Measurements from ENCODE around the gene TLCD3B. TPM values are rescaled to one million over a fixed set of nuclear protein-coding genes. Genes with fewer than 3 reads are reported as not detected.
"Not testable (repeated sequence)": the region's sequence is repeated elsewhere in the genome, so short reads cannot be mapped to it uniquely, and the experiment has no call there.

The TLCD3B gene
- total RNA-seq, 2 experiments from 2014 or later = 3.7 to 4.0 TPM

GRCh38 chr16:30025574-30025973 lies 5.5 kb downstream of the TLCD3B start:
- H3K27ac Mint-ChIP-seq = no peak overlapping the region
- ATAC-seq (no peak), DNase-seq (no peak)
- no peaks in the 10 kb centered on the region for H3K36me3 Mint-ChIP-seq (ENCODE audit: low read depth)
- H3K9me3 Mint-ChIP-seq (ENCODE audit: low read depth) = no peaks in the 10 kb centered on the region
- ChIA-PET POLR2A (no interaction called here), CTCF (no interaction called here)
- H3K27me3 Mint-ChIP-seq = peaks cover 35% of the 10 kb centered on the region
- peaks cover 12% of the 10 kb centered on the region for H3K4me1 Mint-ChIP-seq
- no peak overlapping the region for H3K4me3 Mint-ChIP-seq
- intact Hi-C loops (cut with DNase I, micrococcal nuclease) = loop anchor here in 1 of 2 experiments (10.0 kb wide), 1 partner anchor 161 kb away; the partner anchor contains the start of gene CDIPT

GRCh38 chr16:30025156-30025555 lies 5.9 kb downstream of the TLCD3B start:
- intact Hi-C loops (cut with DNase I, micrococcal nuclease) = loop anchor here in 1 of 2 experiments (10.0 kb wide), 1 partner anchor 160 kb away; the partner anchor contains the start of gene CDIPT
- CTCF ChIA-PET = no interaction called here
- no peaks in the 10 kb centered on the region for H3K36me3 Mint-ChIP-seq (ENCODE audit: low read depth)

GRCh38 chr16:30024451-30024850 lies 6.6 kb downstream of the TLCD3B start:
- CTCF ChIA-PET = no interaction called here
- peaks cover 25% of the 10 kb centered on the region for H3K27me3 Mint-ChIP-seq
- peaks cover 7% of the 10 kb centered on the region for H3K4me1 Mint-ChIP-seq

More at GRCh38 chr16:30025156-30025555, 5.9 kb downstream of the TLCD3B start:
- POLR2A ChIA-PET = no interaction called here
- no peaks in the 10 kb centered on the region for H3K9me3 Mint-ChIP-seq (ENCODE audit: low read depth)
- H3K4me3 Mint-ChIP-seq = no peak overlapping the region
- DNase-seq = no peak
- H3K27ac Mint-ChIP-seq = no peak overlapping the region
- ATAC-seq = no peak
- peaks cover 33% of the 10 kb centered on the region for H3K27me3 Mint-ChIP-seq
- H3K4me1 Mint-ChIP-seq = peaks cover 10% of the 10 kb centered on the region

GRCh38 chr16:30023586-30023985 lies 7.5 kb downstream of the TLCD3B start:
- peaks cover 18% of the 10 kb centered on the region for H3K27me3 Mint-ChIP-seq
- no peak for DNase-seq
- no peak for ATAC-seq
- ChIA-PET CTCF (interaction anchor here (0.8 to 1.9 kb wide), 2 partner anchors 9 to 301 kb away, joined by 3 to 12 read pairs; partner anchors contain the start of gene TLCD3B), POLR2A (interaction anchor here (0.6 kb wide), 1 partner anchor 270 kb away, joined by 4 read pairs; no protein-coding TSS in a partner anchor)
- H3K27ac Mint-ChIP-seq = no peak overlapping the region
- intact Hi-C loops (cut with DNase I, micrococcal nuclease) = loop anchor here (5.0 to 10.0 kb wide), 2 partner anchors 146 to 159 kb away; partner anchors contain the start of gene CDIPT (in 1 of the 2)
- H3K4me1 Mint-ChIP-seq = peaks cover 7% of the 10 kb centered on the region
- H3K9me3 Mint-ChIP-seq (ENCODE audit: low read depth) = no peaks in the 10 kb centered on the region
- H3K36me3 Mint-ChIP-seq (ENCODE audit: low read depth) = no peaks in the 10 kb centered on the region
- H3K4me3 Mint-ChIP-seq = no peak overlapping the region

More at GRCh38 chr16:30024451-30024850, 6.6 kb downstream of the TLCD3B start:
- intact Hi-C loops (cut with DNase I, micrococcal nuclease) = loop anchor here (5.0 to 10.0 kb wide), 2 partner anchors 147 to 160 kb away; partner anchors contain the start of gene CDIPT (in 1 of the 2)
- POLR2A ChIA-PET = no interaction called here
- no peak overlapping the region for H3K27ac Mint-ChIP-seq
- DNase-seq = no peak
- no peak overlapping the region for H3K4me3 Mint-ChIP-seq
- H3K36me3 Mint-ChIP-seq (ENCODE audit: low read depth) = no peaks in the 10 kb centered on the region
- ATAC-seq = no peak
- no peaks in the 10 kb centered on the region for H3K9me3 Mint-ChIP-seq (ENCODE audit: low read depth)

- intact Hi-C loops (cut with DNase I, micrococcal nuclease) = loop anchor here (5.0 to 10.0 kb wide), 2 partner anchors 146 to 158 kb away; partner anchors contain the start of gene CDIPT (in 1 of the 2)
- no peak for DNase-seq
- Mint-ChIP-seq H3K9me3 (ENCODE audit: low read depth) (no peaks in the 10 kb centered on the region), H3K4me1 (peaks cover 7% of the 10 kb centered on the region), H3K27me3 (peaks cover 14% of the 10 kb centered on the region), H3K27ac (no peak within 1 kb of the TSS), H3K4me3 (no peak within 1 kb of the TSS), H3K36me3 (ENCODE audit: low read depth) (no peaks in the 10 kb centered on the region)
- ATAC-seq = no peak
- CTCF ChIA-PET = interaction anchor here (1.0 to 1.9 kb wide), 3 partner anchors 9 to 136 kb away, joined by 3 to 12 read pairs (median 4); partner anchors contain the start of gene TLCD3B
- POLR2A ChIA-PET = interaction anchor here (0.6 kb wide), 1 partner anchor 269 kb away, joined by 4 read pairs; no protein-coding TSS in a partner anchor
Measured at GRCh38 chr16:30022887-30023286, 8.2 kb downstream of the TLCD3B start, which contains the start of gene C16orf92. Gene C16orf92 (plus strand): TSS chr16:30023198. CDS start chr16:30023341, 143 bp downstream.

GRCh38 chr16:30018731-30019158 lies 12.3 kb downstream of the TLCD3B start:
- Mint-ChIP-seq H3K4me1 (peaks cover 7% of the 10 kb centered on the region), H3K27me3 (no peaks in the 10 kb centered on the region), H3K27ac (no peak overlapping the region), H3K36me3 (ENCODE audit: low read depth) (no peaks in the 10 kb centered on the region), H3K4me3 (no peak overlapping the region), H3K9me3 (ENCODE audit: low read depth) (no peaks in the 10 kb centered on the region)
- DNase-seq (no peak), ATAC-seq (peak; percentile 36)
- intact Hi-C loops (cut with DNase I, micrococcal nuclease) = no loop called here
- ChIA-PET POLR2A (interaction anchor here (0.6 kb wide), 1 partner anchor 179 kb away, joined by 3 read pairs; no protein-coding TSS in a partner anchor), CTCF (interaction anchor here (1.0 to 2.3 kb wide), 5 partner anchors 14 to 317 kb away, joined by 3 to 14 read pairs (median 7); no protein-coding TSS in a partner anchor)

GRCh38 chr16:30017937-30018336 lies 13.1 kb downstream of the TLCD3B start:
- H3K27ac Mint-ChIP-seq; H3K9me3 Mint-ChIP-seq (ENCODE audit: low read depth); H3K36me3 Mint-ChIP-seq (ENCODE audit: low read depth); H3K4me3 Mint-ChIP-seq; DNase-seq; H3K27me3 Mint-ChIP-seq; intact Hi-C loops (cut with DNase I, micrococcal nuclease); ATAC-seq; H3K4me1 Mint-ChIP-seq; POLR2A ChIA-PET: not testable (repeated sequence)
- CTCF ChIA-PET = interaction anchor here (1.0 to 2.3 kb wide), 4 partner anchors 15 to 316 kb away, joined by 4 to 14 read pairs (median 8); no protein-coding TSS in a partner anchor

- H3K36me3 Mint-ChIP-seq (ENCODE audit: low read depth) = no peaks in the 10 kb centered on the region
- H3K27me3 Mint-ChIP-seq = no peaks in the 10 kb centered on the region
- no peak for ATAC-seq
- H3K4me1 Mint-ChIP-seq = peaks cover 7% of the 10 kb centered on the region
- POLR2A ChIA-PET = no interaction called here
- no peak overlapping the region for H3K4me3 Mint-ChIP-seq
- DNase-seq = no peak
- no peak overlapping the region for H3K27ac Mint-ChIP-seq
- intact Hi-C loops (cut with DNase I, micrococcal nuclease) = no loop called here
- CTCF ChIA-PET = interaction anchor here (0.8 kb wide), 1 partner anchor 14 kb away, joined by 3 read pairs; no protein-coding TSS in a partner anchor
- H3K9me3 Mint-ChIP-seq (ENCODE audit: low read depth) = no peaks in the 10 kb centered on the region
Measured at GRCh38 chr16:30017277-30017656, 13.8 kb downstream of the TLCD3B start.

GRCh38 chr16:30016555-30017276 lies 14.4 kb downstream of the TLCD3B start:
- intact Hi-C loops (cut with DNase I, micrococcal nuclease) = no loop called here
- Mint-ChIP-seq H3K4me3 (no peak overlapping the region), H3K4me1 (peaks cover 11% of the 10 kb centered on the region), H3K27ac (no peak overlapping the region), H3K9me3 (ENCODE audit: low read depth) (no peaks in the 10 kb centered on the region), H3K27me3 (peaks cover 5% of the 10 kb centered on the region), H3K36me3 (ENCODE audit: low read depth) (no peaks in the 10 kb centered on the region)
- ChIA-PET CTCF (interaction anchor here (0.8 kb wide), 1 partner anchor 15 kb away, joined by 3 read pairs; no protein-coding TSS in a partner anchor), POLR2A (no interaction called here)
- ATAC-seq (no peak), DNase-seq (no peak)

GRCh38 chr16:30015450-30015849 lies 15.6 kb downstream of the TLCD3B start:
- H3K9me3 Mint-ChIP-seq (ENCODE audit: low read depth); H3K27me3 Mint-ChIP-seq; DNase-seq; intact Hi-C loops (cut with DNase I, micrococcal nuclease); H3K36me3 Mint-ChIP-seq (ENCODE audit: low read depth); H3K4me1 Mint-ChIP-seq; H3K27ac Mint-ChIP-seq; H3K4me3 Mint-ChIP-seq; ATAC-seq: not testable (repeated sequence)
- ChIA-PET POLR2A (interaction anchor here (0.6 to 0.7 kb wide), 2 partner anchors 39 to 284 kb away, joined by 3 to 4 read pairs; no protein-coding TSS in a partner anchor), CTCF (interaction anchor here (1.0 kb wide), 1 partner anchor 19 kb away, joined by 3 read pairs; no protein-coding TSS in a partner anchor)

GRCh38 chr16:30012598-30012997 lies 18.5 kb downstream of the TLCD3B start:
- ATAC-seq; H3K9me3 Mint-ChIP-seq (ENCODE audit: low read depth); H3K36me3 Mint-ChIP-seq (ENCODE audit: low read depth); H3K4me3 Mint-ChIP-seq; DNase-seq; H3K4me1 Mint-ChIP-seq; H3K27ac Mint-ChIP-seq; intact Hi-C loops (cut with DNase I, micrococcal nuclease): not testable (repeated sequence)
- POLR2A ChIA-PET = interaction anchor here (0.6 kb wide), 1 partner anchor 186 kb away, joined by 5 read pairs; no protein-coding TSS in a partner anchor
- CTCF ChIA-PET = interaction anchor here (0.6 to 0.7 kb wide), 3 partner anchors 10 to 267 kb away, joined by 3 to 4 read pairs (median 3); no protein-coding TSS in a partner anchor
- H3K27me3 Mint-ChIP-seq = peaks cover 18% of the 10 kb centered on the region
